HL-60/S4 (cell line): ENCODE data around the gene DCLK3.

Experiments used
- in situ Hi-C: fragments of 300-500 bp; cut with MboI; formaldehyde crosslinking; loops from 2 replicates; pipeline ENCODE4 v1.14.3; 2022; ENCODE audit warnings: low sequenced_read_pairs

Gene DCLK3

DNA sequence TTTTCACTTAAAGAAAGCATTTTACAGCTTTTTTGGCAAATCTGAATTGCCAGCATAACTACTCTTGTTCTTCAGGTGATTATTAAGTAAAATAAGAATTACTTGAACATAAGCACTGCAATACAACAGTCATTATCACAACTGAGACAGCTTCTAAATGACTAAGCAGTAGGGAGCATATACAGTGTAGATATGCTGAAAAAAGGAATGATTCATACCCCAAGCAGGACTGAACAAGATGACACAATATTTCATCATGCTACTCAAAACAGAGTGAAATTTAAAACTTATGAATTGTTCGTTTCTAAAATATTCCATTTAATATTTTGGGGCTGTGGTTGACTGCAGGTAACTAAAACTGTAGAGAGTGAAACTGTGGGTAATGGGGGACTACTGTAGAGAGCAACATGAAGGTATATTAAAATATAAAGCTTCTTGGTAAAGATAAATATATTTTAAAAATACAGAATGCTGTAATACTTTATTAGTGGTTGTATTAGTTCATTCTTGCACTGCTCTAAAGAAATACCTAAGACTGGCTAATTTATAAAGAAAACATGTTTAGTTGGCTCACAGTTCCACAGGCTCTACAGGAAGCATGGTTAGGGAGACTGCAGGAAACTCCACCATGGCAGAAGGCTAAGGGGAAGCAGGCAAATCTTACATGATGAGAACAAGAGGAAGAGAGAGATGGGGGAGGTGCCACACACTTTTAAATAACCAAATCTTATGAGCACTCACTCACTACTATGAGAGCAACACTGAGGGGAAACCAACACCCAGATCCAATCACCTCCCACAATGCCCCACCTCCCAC lies 84.8 kb downstream of the DCLK3 start:
- in situ Hi-C loops, result no loop called here

DNA sequence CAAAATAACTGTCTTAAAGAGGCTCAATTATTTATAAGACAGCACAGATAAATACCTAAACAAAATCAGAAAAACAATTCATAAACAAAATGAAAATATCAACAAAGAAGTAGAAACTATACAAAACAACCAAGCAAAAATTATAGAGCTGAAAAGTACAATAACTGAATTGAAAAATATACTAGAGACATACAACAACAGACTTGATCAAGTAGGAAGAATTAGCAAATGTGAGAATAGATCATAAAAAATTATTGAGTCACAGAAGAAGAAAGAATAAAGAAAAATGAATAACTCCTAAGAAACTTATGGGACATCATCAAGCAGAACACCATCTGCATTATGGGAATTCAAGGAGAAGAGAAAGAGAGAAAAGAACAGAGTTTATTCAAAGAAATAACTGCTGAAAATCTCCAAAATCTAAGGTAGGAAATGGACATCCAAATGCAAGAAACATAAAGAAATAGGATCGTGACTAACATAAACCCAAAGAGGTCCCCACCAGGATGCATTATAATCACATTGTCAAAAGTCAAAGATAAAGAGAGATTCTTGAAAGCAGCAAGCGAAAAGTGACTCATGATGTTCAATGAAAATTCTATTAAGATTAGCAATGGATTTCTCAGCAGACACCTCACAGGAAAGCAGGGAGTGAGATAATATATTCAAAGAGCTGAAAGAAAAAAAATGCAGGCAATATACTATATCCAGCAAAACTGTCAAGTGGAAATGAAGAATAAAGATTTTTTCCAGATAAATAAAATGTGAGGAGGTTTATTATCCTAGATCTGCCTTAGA lies 85.9 kb downstream of the DCLK3 start:
- in situ Hi-C loops, result no loop called here

DNA sequence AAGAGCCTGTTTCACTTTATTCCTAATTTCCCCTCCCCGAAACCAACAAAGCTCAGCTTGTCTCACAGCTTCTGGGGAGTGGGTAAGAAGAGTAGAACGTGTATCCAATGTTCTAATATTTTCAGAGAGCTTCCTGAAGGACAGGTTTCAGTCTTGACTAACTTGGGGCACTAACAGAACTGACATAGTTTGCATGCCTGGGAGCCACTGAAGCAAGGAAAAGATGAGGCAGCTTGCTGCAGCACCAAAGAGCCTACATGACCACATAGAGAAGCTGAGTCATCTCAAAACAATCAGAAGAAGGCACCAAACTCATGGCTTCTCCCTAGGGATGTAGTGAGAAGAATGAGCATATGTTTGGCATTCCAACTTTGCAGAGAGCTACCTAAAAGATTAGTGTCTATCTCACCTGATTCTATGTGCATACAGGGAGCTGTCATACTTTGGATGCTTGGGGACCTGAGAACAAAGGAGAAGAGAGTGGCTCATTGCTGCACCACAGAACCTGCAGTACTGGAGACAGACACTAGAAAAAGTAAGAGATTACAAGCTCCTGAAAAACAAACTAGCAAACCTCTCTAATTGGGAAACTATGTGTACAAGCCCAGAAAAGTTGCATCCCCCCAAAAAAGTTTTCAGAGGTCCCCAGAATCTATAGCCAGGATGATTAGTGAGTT lies 86.9 kb downstream of the DCLK3 start:
- in situ Hi-C loops, result no loop called here

DNA sequence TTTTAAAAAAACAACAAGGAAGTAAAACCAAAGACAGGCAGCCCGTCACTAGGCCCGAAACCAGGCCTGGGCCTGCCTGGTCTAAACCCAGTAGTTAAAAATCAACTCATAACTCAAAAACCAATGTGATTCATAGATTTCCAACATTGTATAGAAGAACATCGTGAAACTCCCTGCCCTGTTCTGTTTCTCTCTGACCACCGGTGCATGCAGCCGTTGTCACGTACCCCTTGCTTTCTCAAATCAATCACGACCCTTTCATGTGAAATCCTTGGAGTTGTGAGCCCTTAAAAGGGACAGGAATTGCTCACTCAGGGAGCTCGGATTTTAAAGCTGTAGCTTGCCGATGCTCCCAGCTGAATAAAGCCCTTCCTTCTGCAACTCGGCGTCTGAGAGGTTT lies 89.5 kb downstream of the DCLK3 start:
- in situ Hi-C loops, result no loop called here

GRCh38 chr3:36669764-36670163 lies 94.6 kb downstream of the DCLK3 start:
- in situ Hi-C loops, result no loop called here

- in situ Hi-C loops, result no loop called here
These were observed 98.2 kb downstream of the DCLK3 start for GRCh38 chr3:36666166-36666565.

DNA sequence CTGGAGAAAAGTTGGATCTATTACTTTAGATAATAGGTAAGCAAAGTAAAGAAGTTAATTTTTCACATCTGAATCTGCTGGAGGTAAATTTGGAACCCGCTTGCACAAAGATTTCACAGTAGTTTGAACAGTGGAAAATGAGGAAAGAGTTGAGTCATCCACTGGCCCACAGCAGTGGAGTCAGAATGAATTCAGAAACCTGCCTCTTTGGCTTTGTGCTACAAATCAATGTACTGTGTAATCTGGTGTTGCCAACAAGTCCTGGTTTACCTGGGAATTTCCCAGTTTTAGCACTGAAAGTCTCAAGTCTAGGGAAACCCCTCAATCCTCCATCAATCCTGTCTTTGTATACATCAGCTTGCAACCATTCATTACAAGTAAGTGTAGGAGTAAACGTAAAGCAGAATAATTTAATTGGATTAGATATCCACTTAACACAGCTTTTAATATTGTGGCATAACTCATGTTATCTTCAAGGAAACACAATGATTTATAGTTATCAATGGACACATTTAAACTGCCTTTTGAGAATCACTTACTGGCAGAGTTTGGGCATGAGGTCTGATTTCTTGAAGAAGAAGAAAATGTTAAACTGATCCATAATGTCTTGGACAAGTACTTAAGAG lies 100.6 kb downstream of the DCLK3 start:
- in situ Hi-C loops, result no loop called here

DNA sequence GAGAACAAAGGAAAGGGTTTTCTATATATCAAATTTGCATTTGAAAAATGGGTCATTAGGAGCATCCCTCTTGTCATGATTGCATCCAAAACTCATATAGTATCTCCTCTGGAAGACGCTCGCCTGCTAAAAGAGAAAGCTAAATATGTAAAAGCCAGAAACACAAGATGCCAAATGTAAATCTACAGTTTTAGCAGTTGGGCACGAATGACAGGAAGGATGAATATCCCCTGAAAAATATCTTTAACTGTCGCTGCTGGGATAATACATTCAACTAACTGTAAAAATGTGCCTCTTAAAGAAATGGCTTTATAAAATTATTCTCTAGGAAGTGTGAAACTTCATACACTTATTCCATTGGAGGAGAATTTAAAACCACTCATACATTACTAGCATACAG lies 101.7 kb downstream of the DCLK3 start:
- in situ Hi-C loops, result no loop called here
